A172 (cell line): Measurements from ENCODE around the gene ACTG2. TPM values are rescaled to one million over a fixed set of nuclear protein-coding genes. Genes with fewer than 3 reads are reported as not detected.

Experiments
- DNase-seq: peaks from one replicate; pipeline ENCODE4 v3.0.0-alpha.2; 2015; ENCODE audit warnings: low spot score
- total RNA-seq: library from RNA; depleted of rRNA; stranded (reverse); fragments of >200 nt; shearing (Covaris generic); gene quantifications from 2 replicates; pipeline ENCODE4 v1.2.3, GENCODE V29; 2014; rRNA removed

ACTG2 gene
- total RNA-seq, 1 experiment from 2014 or later = not detected

GRCh38 chr2:73969356-73969755, 76.5 kb downstream of the ACTG2 start:
- no peak for DNase-seq

Other genes with a start within 250 kb of the ACTG2 start
- 105 and 129 TPM in 2 replicates for gene TPRKB, start 155.7 kb upstream of the ACTG2 start, total RNA-seq
- 41.0 and 43.7 TPM in 2 replicates for gene DUSP11, start 112.9 kb upstream of the ACTG2 start, total RNA-seq
- not detected in 2 replicates for gene C2orf78, start 108.8 kb upstream of the ACTG2 start, total RNA-seq
- gene STAMBP, start 64.0 kb upstream of the ACTG2 start, total RNA-seq = 8.0 and 9.4 TPM in 2 replicates
- 111 and 127 TPM in 2 replicates for gene DGUOK, start 33.9 kb downstream of the ACTG2 start, total RNA-seq
- 6.5 and 9.9 TPM in 2 replicates for gene TET3, start 91.9 kb downstream of the ACTG2 start, total RNA-seq